CD4-positive, alpha-beta T cell (primary cell): ENCODE measurements around the gene DENND1A. TPM values are rescaled to one million over a fixed set of nuclear protein-coding genes. Genes with fewer than 3 reads are reported as not detected.

Experiments used
- ATAC-seq: fragments of 200-7000 bp; cut with Tn5 transposase; one replicate; pipeline ENCODE4 v1.10.0; 2022; ENCODE audit warnings: mild to moderate bottlenecking; ENCODE audit not compliant: poor library complexity
- CTCF ChIA-PET: fragments of 350-600 bp; sonication (Branson Sonifier 250); formaldehyde crosslinking; loops from one replicate; lab custom pipeline; 2021; ENCODE audit warnings: antibody characterized with exemption, inconsistent platforms; lab: Charles Lee
- POLR2A ChIA-PET: fragments of 350-600 bp; sonication (Branson Sonifier 250); formaldehyde crosslinking; loops from one replicate; lab custom pipeline; 2021; ENCODE audit warnings: antibody characterized with exemption, inconsistent platforms; lab: Charles Lee
- DNase-seq, 14 experiments: peaks; one replicate each; pipeline ENCODE4 v3.0.0-alpha.2; 2013 to 2020; ENCODE audit warnings: mixed read lengths in 2 of 14
- H3K27ac ChIP-seq, 2 donors: one replicate each; pipeline versions ENCODE4 v1.5.1 to v1.7.0; 2013; ENCODE audit warnings: low read length in 2 of 2, low read depth in 1 of 2, mild to moderate bottlenecking in 1 of 2
- H3K27me3 ChIP-seq, 2 experiments: 1 replicate in 1 of 2; 2 replicates in 1 of 2; pipeline versions ENCODE4 v1.6.1 to v1.7.0; 2013; ENCODE audit warnings: low read length in 2 of 2, control low read depth in 1 of 2, mild to moderate bottlenecking in 1 of 2, moderate library complexity in 1 of 2; ENCODE audit not compliant: insufficient read depth in 2 of 2, control insufficient read depth in 1 of 2
- H3K36me3 ChIP-seq: one replicate; pipeline ENCODE4 v1.6.1; 2013; ENCODE audit warnings: low read length, control low read depth; ENCODE audit not compliant: insufficient read depth
- H3K4me1 ChIP-seq: one replicate; pipeline ENCODE4 v1.6.1; 2013; ENCODE audit warnings: low read length, control low read depth; ENCODE audit not compliant: insufficient read depth
- H3K4me3 ChIP-seq: one replicate; pipeline ENCODE4 v1.5.1; 2013; ENCODE audit warnings: mild to moderate bottlenecking, low read length, moderate library complexity
- H3K9me3 ChIP-seq, 2 experiments: 1 replicate in 1 of 2; 2 replicates in 1 of 2; pipeline versions ENCODE4 v1.6.1 to v1.7.0; 2013; ENCODE audit warnings: low read length in 2 of 2, mild to moderate bottlenecking in 2 of 2, control low read depth in 1 of 2, moderate library complexity in 1 of 2; ENCODE audit not compliant: control insufficient read depth in 1 of 2, insufficient read depth in 1 of 2
- H3K27ac Mint-ChIP-seq: one replicate; pipeline ENCODE4 v1.8.0; 2020; ENCODE audit warnings: mixed read lengths
- H3K27me3 Mint-ChIP-seq: one replicate; pipeline ENCODE4 v1.8.0; 2021; ENCODE audit warnings: mixed read lengths
- H3K36me3 Mint-ChIP-seq: one replicate; pipeline ENCODE4 v1.8.0; 2021; ENCODE audit warnings: low read depth, mixed read lengths
- H3K4me1 Mint-ChIP-seq: one replicate; pipeline ENCODE4 v1.8.0; 2021; ENCODE audit warnings: low read depth, mixed read lengths
- H3K4me3 Mint-ChIP-seq: one replicate; pipeline ENCODE4 v1.8.0; 2020; ENCODE audit warnings: mild to moderate bottlenecking, mixed read lengths
- H3K9me3 Mint-ChIP-seq: one replicate; pipeline ENCODE4 v1.8.0; 2020; ENCODE audit warnings: mixed read lengths
- CTCF ChIP-seq: fragments of 200-600 bp; IDR thresholded peaks from one replicate; pipeline ENCODE4 v1.8.0; 2022; ENCODE audit warnings: antibody characterized with exemption, mild to moderate bottlenecking
- intact Hi-C, 2 experiments: fragments of 100-400 bp; cut with DNase I in 1 of 2; cut with micrococcal nuclease in 1 of 2; formaldehyde crosslinking; loops; one replicate each; pipeline versions ENCODE4 v1.15.1 to v1.9.0; 2023 to 2025; cut with DNase I, micrococcal nuclease
- total RNA-seq, 174 experiments: library from RNA in 2 of 174; stranded (reverse) in 2 of 174; gene quantifications; one replicate each; pipeline ENCODE4 v1.2.3 and lab custom pipeline; 2021 to 2026

The DENND1A gene
- total RNA-seq, 2 experiments from 2014 or later = 20.0 to 20.6 TPM

GRCh38 chr9:123518338-123518737 lies 411.6 kb downstream of the DENND1A start:
- H3K4me1 Mint-ChIP-seq = no peaks in the 10 kb centered on the region
- Histone ChIP-seq H3K27me3 (no peaks in the 10 kb centered on the region), H3K4me3 (no peak overlapping the region), H3K4me1 (no peaks in the 10 kb centered on the region), H3K9me3 (no peaks in the 10 kb centered on the region), H3K36me3 (no peaks in the 10 kb centered on the region), H3K27ac (no peak overlapping the region)
- peaks cover 5% of the 10 kb centered on the region for H3K36me3 Mint-ChIP-seq
- POLR2A ChIA-PET = no interaction called here
- no peaks in the 10 kb centered on the region for H3K27me3 Mint-ChIP-seq
- H3K9me3 Mint-ChIP-seq = no peaks in the 10 kb centered on the region
- CTCF ChIA-PET = no interaction called here
- ATAC-seq (no peak), DNase-seq (no peak)
- TF ChIP-seq CTCF = no peak
- H3K27ac Mint-ChIP-seq = no peak overlapping the region
- no peak overlapping the region for H3K4me3 Mint-ChIP-seq
- intact Hi-C loops = no loop called here

GRCh38 chr9:123517512-123517911 lies 412.4 kb downstream of the DENND1A start:
- Mint-ChIP-seq H3K36me3 (peaks cover 5% of the 10 kb centered on the region), H3K27ac (no peak overlapping the region), H3K27me3 (no peaks in the 10 kb centered on the region), H3K4me3 (no peak overlapping the region), H3K9me3 (no peaks in the 10 kb centered on the region), H3K4me1 (no peaks in the 10 kb centered on the region)
- Histone ChIP-seq H3K27me3 (no peaks in the 10 kb centered on the region), H3K9me3 (no peaks in the 10 kb centered on the region), H3K4me1 (no peaks in the 10 kb centered on the region), H3K4me3 (no peak overlapping the region), H3K36me3 (no peaks in the 10 kb centered on the region), H3K27ac (no peak overlapping the region)
- ATAC-seq = no peak
- intact Hi-C loops = no loop called here
- TF ChIP-seq CTCF = no peak
- DNase-seq = no peak
- ChIA-PET CTCF (no interaction called here), POLR2A (no interaction called here)

- TF ChIP-seq CTCF = no peak
- Mint-ChIP-seq H3K36me3 (peaks cover 5% of the 10 kb centered on the region), H3K9me3 (no peaks in the 10 kb centered on the region), H3K4me1 (no peaks in the 10 kb centered on the region), H3K27me3 (no peaks in the 10 kb centered on the region), H3K4me3 (no peak overlapping the region), H3K27ac (no peak overlapping the region)
- Histone ChIP-seq H3K27me3 (no peaks in the 10 kb centered on the region), H3K36me3 (no peaks in the 10 kb centered on the region), H3K4me3 (no peak overlapping the region), H3K4me1 (no peaks in the 10 kb centered on the region), H3K27ac (no peak overlapping the region), H3K9me3 (no peaks in the 10 kb centered on the region)
- POLR2A ChIA-PET = no interaction called here
- intact Hi-C loops = no loop called here
- no peak for ATAC-seq
- no peak for DNase-seq
- CTCF ChIA-PET = no interaction called here
Measured at GRCh38 chr9:123514766-123515165, 415.2 kb downstream of the DENND1A start.
